ENCODE measurements around the gene ATF6B. TPM values are rescaled to one million over a fixed set of nuclear protein-coding genes. Genes with fewer than 3 reads are reported as not detected.

Gene ATF6B
- total RNA-seq, 2 donors from 2014 or later = 54.5 to 60.3 TPM

Small RNA genes lying within 50 kb of the gene (microRNA-seq; reads per million reads assigned to microRNA genes)
- 2.4 reads per million, percentile 14 among the genes with 10 or more reads in this experiment for gene MIR6721 (ENCODE audit: borderline microRNAs expressed)

Other genes with a start within 250 kb of the ATF6B start
- 1 to 10 TPM; 1.3 to 3.6 TPM for gene SLC44A4, start 249.2 kb downstream of the ATF6B start, total RNA-seq
- 100 to 1,000 TPM; 113 to 121 TPM for gene EHMT2, start 230.5 kb downstream of the ATF6B start, total RNA-seq
- gene ZBTB12, start 226.2 kb downstream of the ATF6B start, total RNA-seq = 10 to 100 TPM; 25.4 to 29.9 TPM
- 1 to 10 TPM in 1 of 2 donors, under 1 TPM in 1; 0.29 to 1.0 TPM for gene C2, start 200.5 kb downstream of the ATF6B start, total RNA-seq
- gene CFB, start 182.2 kb downstream of the ATF6B start, total RNA-seq = under 1 TPM; 0.51 to 0.66 TPM
- 100 to 1,000 TPM in 1 of 2 donors, 10 to 100 TPM in 1; 90.3 to 132 TPM for gene NELFE, start 169.3 kb downstream of the ATF6B start, total RNA-seq
- 100 to 1,000 TPM in 1 of 2 donors, 10 to 100 TPM in 1; 95.8 to 103 TPM for gene SKIC2, start 169.1 kb downstream of the ATF6B start, total RNA-seq
- gene DXO, start 156.1 kb downstream of the ATF6B start, total RNA-seq = 10 to 100 TPM; 19.2 to 22.3 TPM
- 1 to 10 TPM; 4.5 to 6.2 TPM for gene C4A, start 146.2 kb downstream of the ATF6B start, total RNA-seq
- 1 to 10 TPM; 3.7 to 5.5 TPM for gene C4B, start 113.5 kb downstream of the ATF6B start, total RNA-seq
- under 1 TPM in 1 of 2 donors, not detected in 1; 0.35 TPM for gene CYP21A2, start 89.8 kb downstream of the ATF6B start, total RNA-seq
- 1 to 10 TPM; 4.0 to 9.3 TPM for gene TNXB, start 18.9 kb downstream of the ATF6B start, total RNA-seq
- gene FKBPL, start 2.0 kb upstream of the ATF6B start, total RNA-seq = 1 to 10 TPM; 9.2 to 9.6 TPM
- gene PRRT1, start 23.7 kb upstream of the ATF6B start, total RNA-seq = 1 to 10 TPM; 2.0 to 3.0 TPM
- gene PPT2, start 25.9 kb upstream of the ATF6B start, total RNA-seq = 10 to 100 TPM; 51.1 to 65.3 TPM
- 10 to 100 TPM; 27.9 to 39.6 TPM for gene EGFL8, start 36.3 kb upstream of the ATF6B start, total RNA-seq
- gene AGPAT1, start 47.8 kb upstream of the ATF6B start, total RNA-seq = 100 to 1,000 TPM; 124 to 147 TPM
- 10 to 100 TPM; 68.0 to 71.3 TPM for gene RNF5, start 50.2 kb upstream of the ATF6B start, total RNA-seq
- gene AGER, start 56.0 kb upstream of the ATF6B start, total RNA-seq = 10 to 100 TPM; 29.8 to 35.2 TPM
- gene PBX2, start 62.0 kb upstream of the ATF6B start, total RNA-seq = 100 to 1,000 TPM; 246 to 263 TPM
- gene GPSM3, start 64.4 kb upstream of the ATF6B start, total RNA-seq = 10 to 100 TPM; 12.9 to 25.0 TPM
- 1 to 10 TPM; 2.1 to 2.5 TPM for gene NOTCH4, start 95.8 kb upstream of the ATF6B start, total RNA-seq
- gene TSBP1, start 243.7 kb upstream of the ATF6B start, total RNA-seq = not detected